GM19397 (cell line): ENCODE measurements around the gene IFITM10.

Source experiments
- ATAC-seq: cut with Tn5 transposase; IDR thresholded peaks from one replicate; pipeline ENCODE4 v1.9.1; 2021; ENCODE audit warnings: mild to moderate bottlenecking, moderate library complexity; ENCODE audit not compliant: unreplicated experiment

The IFITM10 gene

GRCh38 chr11:1763796-1764661 lies 13.6 kb upstream of the IFITM10 start, which contains the start of gene CTSD:
Gene CTSD (minus strand): TSS chr11:1763927. CDS start chr11:1763859, 68 bp downstream.
- peak; percentile 69 for ATAC-seq

GRCh38 chr11:1763336-1763795 lies 13.0 kb upstream of the IFITM10 start:
- peak; percentile 27 for ATAC-seq

- ATAC-seq, result no peak
Measured at GRCh38 chr11:1762537-1763302, 12.3 kb upstream of the IFITM10 start.

- ATAC-seq, result no peak
Measured at GRCh38 chr11:1761857-1762536, 11.6 kb upstream of the IFITM10 start.

GRCh38 chr11:1761110-1761856 lies 10.9 kb upstream of the IFITM10 start:
- ATAC-seq, result no peak

GRCh38 chr11:1760351-1761109 lies 10.1 kb upstream of the IFITM10 start:
- no peak for ATAC-seq

GRCh38 chr11:1759851-1760220 lies 9.4 kb upstream of the IFITM10 start:
- ATAC-seq, result no peak

GRCh38 chr11:1759151-1759850 lies 8.9 kb upstream of the IFITM10 start:
- ATAC-seq, result no peak

- no peak for ATAC-seq
Measured at GRCh38 chr11:1758611-1759150, 8.3 kb upstream of the IFITM10 start.

- ATAC-seq, result no peak
Measured at GRCh38 chr11:1757861-1758610, 7.6 kb upstream of the IFITM10 start.

- ATAC-seq, result no peak
Measured at GRCh38 chr11:1756791-1757771, 6.7 kb upstream of the IFITM10 start.

- ATAC-seq, result no peak
Measured at GRCh38 chr11:1755692-1756561, 5.5 kb upstream of the IFITM10 start.

GRCh38 chr11:1755344-1755691 lies 4.9 kb upstream of the IFITM10 start:
- ATAC-seq, result no peak

GRCh38 chr11:1754376-1755150 lies 4.2 kb upstream of the IFITM10 start:
- no peak for ATAC-seq

GRCh38 chr11:1753929-1754305 lies 3.5 kb upstream of the IFITM10 start:
- ATAC-seq, result no peak
